22Rv1 (cell line): ENCODE measurements around the gene CUX1.

Experiments
- CTCF ChIP-seq: fragments of 450-650 bp; IDR thresholded peaks from 2 replicates; pipeline ENCODE4 v1.5.1; 2017; ENCODE audit warnings: mild to moderate bottlenecking
- ZFX ChIP-seq: fragments of 450-650 bp; IDR thresholded peaks from 2 replicates; pipeline ENCODE4 v1.6.1; 2017; ENCODE audit warnings: antibody characterized with exemption, borderline replicate concordance

DNA sequence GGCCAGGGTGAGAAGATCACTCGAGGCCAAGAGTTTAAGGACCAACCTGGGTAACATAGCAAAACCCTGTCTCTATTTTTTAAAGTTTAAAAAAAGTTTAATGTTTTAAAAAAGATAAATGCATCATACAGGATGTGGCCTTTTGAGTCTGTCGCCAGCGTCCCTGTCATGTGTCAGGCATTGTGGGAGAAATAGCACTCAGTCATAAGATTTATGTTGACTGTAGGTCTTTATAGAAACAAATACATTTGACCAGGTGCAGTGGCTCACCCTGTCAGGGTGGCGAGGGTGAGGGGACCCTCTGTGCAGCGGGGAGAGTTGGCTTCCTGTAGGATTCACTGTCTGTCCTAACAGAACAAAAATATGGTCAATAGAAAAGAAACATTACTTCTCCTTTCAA, 405.8 kb downstream of the CUX1 start:
- TF ChIP-seq CTCF (no peak), ZFX (no peak)
